GM18505 (cell line): ENCODE results near the gene ANXA3.

ENCODE experiments used
- ATAC-seq: cut with Tn5 transposase; IDR thresholded peaks from one replicate; pipeline ENCODE4 v1.9.1; 2021; ENCODE audit not compliant: unreplicated experiment
- POLR2A ChIP-seq: IDR thresholded peaks from 4 replicates; pipeline ENCODE4 v1.6.1; 2011; ENCODE audit warnings: borderline replicate concordance; ENCODE audit not compliant: insufficient read depth, insufficient read length; ENCODE audit errors: extremely low read depth

ANXA3 gene

GRCh38 chr4:78602334-78602733, 50.8 kb downstream of the ANXA3 start:
- no peak for ATAC-seq
- TF ChIP-seq POLR2A = no peak

GRCh38 chr4:78603384-78603783, 51.8 kb downstream of the ANXA3 start:
- no peak for TF ChIP-seq POLR2A
- ATAC-seq = no peak

GRCh38 chr4:78604988-78605387, 53.4 kb downstream of the ANXA3 start:
- ATAC-seq = no peak
- no peak for TF ChIP-seq POLR2A

GRCh38 chr4:78606035-78606434, 54.5 kb downstream of the ANXA3 start:
- ATAC-seq = no peak

GRCh38 chr4:78606530-78607095, 55.0 kb downstream of the ANXA3 start:
- no peak for TF ChIP-seq POLR2A
- no peak for ATAC-seq

More at GRCh38 chr4:78606035-78606434, 54.5 kb downstream of the ANXA3 start:
- TF ChIP-seq POLR2A = no peak

GRCh38 chr4:78608684-78609083, 57.1 kb downstream of the ANXA3 start:
- no peak for ATAC-seq
- no peak for TF ChIP-seq POLR2A

- no peak for ATAC-seq
- TF ChIP-seq POLR2A = no peak
Observed at GRCh38 chr4:78609580-78609979, 58.0 kb downstream of the ANXA3 start.

GRCh38 chr4:78610546-78611214, 59.1 kb downstream of the ANXA3 start:
- TF ChIP-seq POLR2A = no peak
- peak; percentile 42 for ATAC-seq

- no peak for ATAC-seq
- no peak for TF ChIP-seq POLR2A
Observed at GRCh38 chr4:78611215-78611558, 59.6 kb downstream of the ANXA3 start.

- ATAC-seq = no peak
- no peak for TF ChIP-seq POLR2A
Observed at GRCh38 chr4:78612398-78613178, 61.0 kb downstream of the ANXA3 start.

GRCh38 chr4:78613522-78614321, 62.2 kb downstream of the ANXA3 start:
- TF ChIP-seq POLR2A = no peak
- ATAC-seq = peak; percentile 68

GRCh38 chr4:78616046-78616498, 64.5 kb downstream of the ANXA3 start:
- no peak for ATAC-seq
- TF ChIP-seq POLR2A = no peak

GRCh38 chr4:78618436-78618835, 66.9 kb downstream of the ANXA3 start:
- TF ChIP-seq POLR2A = no peak
- no peak for ATAC-seq

- no peak for TF ChIP-seq POLR2A
- no peak for ATAC-seq
Observed at GRCh38 chr4:78621395-78621794, 69.8 kb downstream of the ANXA3 start.
